HG02852 (cell line): ENCODE results near the gene GALNS.
"Not testable (repeated sequence)": the region's sequence is repeated elsewhere in the genome, so short reads cannot be mapped to it uniquely, and the experiment has no call there.

Source experiments
- ATAC-seq: cut with Tn5 transposase; IDR thresholded peaks from one replicate; pipeline ENCODE4 v1.9.1; 2021; ENCODE audit warnings: mild to moderate bottlenecking, moderate library complexity; ENCODE audit not compliant: unreplicated experiment

The GALNS gene

DNA sequence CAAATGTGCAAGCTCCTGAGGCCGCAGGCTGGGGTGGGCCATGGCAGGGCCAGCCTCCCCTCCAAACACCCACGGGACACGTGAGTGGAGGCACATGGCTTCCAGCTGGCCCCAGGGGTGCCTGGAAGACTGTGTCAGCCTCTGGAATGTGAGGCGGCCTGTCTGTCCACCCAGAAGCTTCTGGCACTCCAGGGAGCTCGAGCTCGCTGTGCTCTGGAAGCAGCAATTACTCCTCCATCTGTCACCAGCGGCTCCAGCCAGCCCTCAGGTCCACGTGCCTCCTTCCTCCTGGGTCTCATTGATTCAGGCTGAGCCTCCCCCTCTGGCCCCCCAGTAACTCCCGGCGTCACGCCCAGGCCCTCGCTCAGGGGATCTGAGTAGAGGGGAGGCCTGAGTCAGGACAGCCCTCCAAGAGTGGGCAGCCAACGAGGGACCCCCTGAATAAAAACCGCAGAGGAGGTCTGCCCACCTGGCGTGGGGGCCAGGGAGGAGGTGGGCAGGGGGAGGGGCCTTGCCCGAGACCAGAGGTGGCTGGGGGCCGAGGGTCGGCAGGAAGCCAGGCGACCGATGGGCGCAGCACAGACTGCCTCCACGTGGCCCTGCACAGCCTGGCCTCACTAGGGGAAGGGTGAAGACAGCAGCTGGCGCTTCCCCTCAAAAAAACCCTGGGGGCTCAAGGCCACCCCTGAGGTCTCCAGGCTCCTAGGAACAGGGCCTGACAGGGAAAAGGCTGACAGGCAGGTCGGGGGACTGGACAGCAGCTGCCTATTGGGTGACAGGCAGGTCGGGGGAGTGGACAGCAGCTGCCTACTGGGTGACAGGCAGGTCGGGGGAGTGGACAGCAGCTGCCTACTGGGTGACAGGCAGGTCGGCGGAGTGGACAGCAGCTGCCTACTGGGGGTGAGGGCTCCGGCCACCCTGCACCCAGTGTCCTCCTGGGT lies 83.6 kb downstream of the GALNS start:
- ATAC-seq: no peak

DNA sequence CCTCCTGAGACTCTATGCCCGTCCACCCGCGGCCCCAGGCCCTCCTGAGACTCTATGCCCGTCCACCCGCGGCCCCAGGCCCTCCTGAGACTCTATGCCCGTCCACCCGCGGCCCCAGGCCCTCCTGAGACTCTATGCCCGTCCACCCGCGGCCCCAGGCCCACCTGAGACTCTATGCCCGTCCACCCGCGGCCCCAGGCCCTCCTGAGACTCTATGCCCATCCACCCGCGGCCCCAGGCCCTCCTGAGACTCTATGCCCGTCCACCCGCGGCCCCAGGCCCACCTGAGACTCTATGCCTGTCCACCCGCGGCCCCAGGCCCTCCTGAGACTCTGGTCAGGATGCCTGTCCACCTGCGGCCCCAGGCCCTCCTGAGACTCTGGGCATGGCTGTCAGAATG lies 85.0 kb downstream of the GALNS start:
- ATAC-seq: not testable (repeated sequence)

GRCh38 chr16:88771294-88771772 lies 85.4 kb downstream of the GALNS start:
- no peak for ATAC-seq

DNA sequence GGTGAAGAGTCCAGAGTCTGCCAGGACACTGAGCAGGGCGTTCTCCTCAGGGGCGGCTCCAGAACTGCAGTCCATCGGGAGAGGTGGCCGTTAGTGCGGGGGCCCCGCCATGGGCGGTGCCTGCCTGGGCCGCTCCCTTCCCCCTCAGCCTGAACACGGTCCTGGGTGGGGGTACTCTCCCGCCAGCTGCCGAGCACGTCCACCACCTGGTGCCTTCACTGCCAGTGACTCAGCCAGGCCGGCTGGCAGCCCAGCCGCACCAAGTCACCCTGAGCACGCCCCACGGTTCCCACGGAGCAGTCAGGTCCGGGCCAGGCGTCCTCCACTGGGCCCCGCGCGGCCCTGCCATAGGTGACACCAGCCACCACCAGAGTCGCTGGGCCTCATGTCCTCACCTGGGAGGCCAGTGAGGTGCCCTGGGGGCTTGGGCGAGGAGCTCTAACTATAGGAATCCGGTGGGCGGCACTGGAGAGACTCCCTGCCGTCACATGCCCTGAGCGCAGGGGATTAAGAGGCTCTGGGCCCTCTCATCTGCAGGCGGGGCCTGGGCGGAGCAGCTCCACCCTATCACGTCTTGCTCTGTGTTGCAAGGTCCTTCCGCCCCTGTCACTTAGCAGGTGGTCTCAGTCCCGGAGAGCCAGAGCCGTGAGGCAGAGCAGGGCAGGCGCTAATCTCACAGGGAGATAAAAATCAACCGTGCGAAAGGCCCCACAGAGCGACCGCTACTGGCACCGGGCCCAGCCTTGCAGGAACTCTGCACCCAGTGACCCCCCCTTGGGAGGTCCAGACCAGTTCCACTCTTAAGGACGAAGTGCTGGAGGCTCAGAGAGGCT lies 86.1 kb downstream of the GALNS start:
- ATAC-seq: no peak

- ATAC-seq: no peak
Observed at GRCh38 chr16:88769617-88770460, 86.9 kb downstream of the GALNS start.

DNA sequence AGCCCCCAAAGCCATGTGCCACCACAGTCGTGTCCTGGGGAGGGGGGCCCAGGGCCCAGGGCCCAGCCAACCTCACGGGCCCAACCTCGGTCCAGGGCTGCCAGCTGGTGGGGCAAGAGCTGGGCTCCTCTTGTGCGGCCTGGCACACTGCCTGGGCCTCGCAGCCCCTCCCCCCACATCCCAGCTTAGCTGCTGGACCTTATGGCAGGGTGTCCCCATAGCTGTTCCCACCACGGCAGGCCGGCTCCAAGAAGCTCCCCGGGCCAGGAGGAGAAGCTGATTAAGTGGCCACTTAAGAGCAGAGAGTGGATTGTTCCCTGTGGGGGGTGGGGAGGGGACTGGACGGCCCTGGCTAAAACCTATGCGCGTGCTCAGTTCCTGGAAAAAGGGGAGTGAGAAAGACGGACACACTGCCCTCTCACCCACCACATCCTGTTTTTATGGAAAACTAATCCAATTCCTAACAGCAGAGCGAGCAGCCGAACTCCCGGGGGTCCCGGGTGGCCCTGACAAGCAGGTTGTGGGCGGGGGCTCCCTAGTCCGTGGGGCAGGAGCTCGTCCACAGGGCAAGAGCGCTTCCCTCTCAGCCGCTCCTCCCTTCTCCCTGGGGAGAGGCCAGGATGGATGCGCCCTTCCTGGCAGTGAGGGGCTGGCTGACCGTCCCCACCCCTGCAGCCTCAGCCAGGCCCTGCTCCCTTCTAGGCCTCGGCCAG lies 88.5 kb downstream of the GALNS start:
- no peak for ATAC-seq

DNA sequence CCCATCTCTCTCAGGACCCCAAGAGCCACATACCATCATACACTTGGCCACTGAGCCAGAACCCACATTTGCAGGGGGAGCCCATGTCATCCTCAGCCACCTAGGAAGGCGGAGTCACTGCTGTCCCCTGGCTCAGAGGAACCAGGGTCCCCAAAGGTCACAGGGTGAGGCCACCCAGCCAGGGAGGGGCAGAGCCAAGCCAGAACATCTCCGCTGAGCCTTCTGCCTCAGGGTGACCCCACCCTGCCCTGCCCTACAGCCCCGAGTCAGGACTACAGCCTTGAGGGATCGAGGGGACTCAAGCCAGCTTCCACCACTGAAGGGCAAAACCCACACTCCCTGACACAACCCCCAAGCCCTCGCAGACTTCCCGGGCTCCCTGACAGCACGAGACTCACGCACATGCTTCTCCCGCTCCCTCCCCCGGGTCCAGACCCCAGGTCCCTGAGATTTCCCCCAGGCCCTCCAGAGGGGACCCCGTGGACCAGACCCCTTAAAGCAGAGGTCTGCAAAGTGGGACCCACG lies 89.1 kb downstream of the GALNS start:
- no peak for ATAC-seq

- ATAC-seq: no peak
Observed at GRCh38 chr16:88766975-88767374, 89.8 kb downstream of the GALNS start.

DNA sequence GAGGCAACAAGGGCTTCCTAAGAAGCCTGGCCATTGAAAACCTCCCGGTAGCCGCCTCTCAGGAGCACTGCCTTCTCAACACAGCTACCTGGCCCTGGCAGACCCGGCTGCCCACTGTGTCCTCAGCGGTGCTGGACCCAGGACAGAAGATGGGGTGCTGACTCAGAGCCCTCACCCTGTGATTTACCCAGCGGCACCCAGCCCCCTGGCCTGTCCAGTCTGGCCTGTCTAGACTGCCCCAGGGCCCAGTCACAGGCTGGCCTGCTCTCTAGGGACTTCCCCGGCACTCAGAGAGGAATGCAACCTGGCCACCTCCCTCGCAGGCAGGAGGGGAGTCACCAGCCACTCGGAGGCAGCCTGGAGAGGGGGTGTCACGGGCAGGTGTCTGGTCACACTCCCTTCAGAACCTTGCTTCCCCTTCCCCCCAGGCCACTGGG lies 91.8 kb downstream of the GALNS start:
- ATAC-seq: no peak

- no peak for ATAC-seq
Observed at GRCh38 chr16:88764080-88764479, 92.7 kb downstream of the GALNS start.
